ENCODE measurements around the gene ELL. TPM values are rescaled to one million over a fixed set of nuclear protein-coding genes. Genes with fewer than 3 reads are reported as not detected.

ELL gene
- total RNA-seq (2014; rRNA removed; shearing (Covaris generic)): 9.1 and 10.1 TPM in 2 replicates

DNA sequence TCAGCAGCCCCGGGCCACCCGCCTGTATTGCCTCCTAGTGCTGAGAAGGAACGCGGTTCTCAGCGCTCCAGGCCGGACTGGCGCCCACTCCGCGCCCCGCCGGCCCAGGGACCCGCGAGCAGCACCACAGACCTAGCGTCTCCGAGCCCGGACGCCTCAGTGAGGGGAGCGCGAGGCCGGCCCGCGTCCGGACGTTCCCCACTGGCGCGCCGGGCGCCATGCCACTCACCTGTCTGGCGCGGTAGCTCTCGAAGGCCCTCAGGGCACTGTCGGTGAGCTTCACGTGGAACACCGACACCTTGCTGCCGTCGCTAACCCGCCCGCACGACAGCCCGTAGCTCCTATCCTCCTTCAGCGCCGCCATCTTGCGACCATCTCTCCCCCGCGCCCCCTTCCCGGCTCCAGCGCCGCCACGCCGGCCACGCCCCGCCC is at the start of gene ELL:
Gene ELL (minus strand): TSS at position 379 of the 432 bp plus-strand sequence. CDS start 15 bp downstream, at position 364.
- H3K27me3 ChIP-seq: no peaks in the 10 kb centered on the region
- H3K9me3 ChIP-seq (replicated peaks): no peaks in the 10 kb centered on the region
- peak within 1 kb of the TSS; percentile 79 for H3K4me3 ChIP-seq
- H3K27ac ChIP-seq: peak within 1 kb of the TSS; percentile 30; the same call in 1 of the 2 replicates
- H3K4me1 ChIP-seq: peaks cover 3% of the 10 kb centered on the region; the same call in 1 of the 2 replicates
- H3K36me3 ChIP-seq: no peaks in the 10 kb centered on the region
- no peak for DNase-seq

DNA sequence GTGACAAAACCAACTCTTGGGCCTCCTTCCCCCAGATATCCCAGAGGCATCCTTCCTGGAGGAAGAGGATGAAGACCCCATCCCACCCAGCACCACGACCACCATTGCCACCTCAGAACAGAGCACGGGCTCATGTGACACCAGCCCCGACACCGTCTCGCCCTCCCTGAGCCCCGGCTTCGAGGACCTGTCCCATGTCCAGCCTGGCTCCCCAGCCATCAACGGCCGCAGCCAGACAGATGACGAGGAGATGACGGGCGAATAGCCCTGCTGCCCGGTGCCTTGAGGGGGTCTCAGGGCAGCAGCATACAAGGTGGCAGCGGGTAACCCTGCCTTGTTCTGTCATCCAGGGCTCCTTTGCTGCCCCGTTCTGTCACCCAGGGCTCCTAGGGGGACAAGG is 46.5 kb upstream of the ELL start:
- Histone ChIP-seq H3K36me3 (peaks cover 26% of the 10 kb centered on the region), H3K4me3 (no peak overlapping the region)

DNA sequence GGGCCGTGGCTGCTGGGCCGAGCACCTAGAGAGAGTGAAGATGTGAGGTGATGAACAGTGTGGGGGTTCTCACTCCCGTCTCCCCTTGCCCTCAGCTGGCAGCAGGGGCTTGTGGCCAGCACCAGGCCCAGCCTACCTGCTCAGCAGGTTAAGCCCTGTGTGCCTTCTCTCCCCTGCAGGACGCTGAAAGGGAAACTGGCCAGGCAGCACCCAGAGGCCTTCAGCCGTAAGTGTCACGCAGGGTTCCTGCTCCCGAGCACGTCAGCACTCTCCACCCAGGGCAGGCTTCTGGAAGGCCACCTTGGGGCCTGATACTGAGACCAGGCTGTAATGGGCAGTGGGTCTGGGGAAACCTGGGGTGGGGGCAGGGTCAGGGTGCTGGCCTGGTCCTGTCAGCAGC is 45.1 kb upstream of the ELL start:
- DNase-seq: no peak

More for the DNA sequence above, 46.5 kb upstream of the ELL start:
- no peak for DNase-seq
- H3K27ac ChIP-seq: no peak overlapping the region
- no peaks in the 10 kb centered on the region for H3K9me3 ChIP-seq (replicated peaks)
- peaks cover 9% of the 10 kb centered on the region for H3K4me1 ChIP-seq
- H3K27me3 ChIP-seq: no peaks in the 10 kb centered on the region

DNA sequence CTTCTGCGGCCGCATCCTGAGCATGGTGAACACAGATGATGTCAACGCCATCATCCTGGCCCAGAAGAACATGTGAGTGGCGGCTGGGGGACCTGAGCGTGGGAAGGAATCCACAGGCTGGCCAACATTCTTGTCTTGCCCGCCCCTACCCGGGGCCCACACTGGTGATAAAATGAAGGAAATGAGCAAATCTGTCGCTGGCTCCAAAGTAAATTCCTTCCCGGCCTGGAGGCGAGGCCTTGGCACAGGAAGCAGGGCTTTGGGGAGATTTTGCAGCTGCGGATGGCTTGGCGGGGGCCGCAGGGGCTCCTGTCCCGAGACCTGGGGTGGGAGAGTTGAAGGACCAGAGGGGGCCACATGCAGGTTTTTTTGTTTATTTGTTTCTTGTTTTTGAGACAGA is 40.2 kb upstream of the ELL start:
- H3K27me3 ChIP-seq: no peaks in the 10 kb centered on the region
- no peak overlapping the region for H3K4me3 ChIP-seq
- no peaks in the 10 kb centered on the region for H3K9me3 ChIP-seq (replicated peaks)
- 0 out of 2 replicates have a peak, but pooled peaks cover 4% of the 10 kb centered on the region for H3K4me1 ChIP-seq
- H3K36me3 ChIP-seq: peaks cover 17% of the 10 kb centered on the region
- DNase-seq: no peak
- H3K27ac ChIP-seq: no peak overlapping the region

More for the DNA sequence above, 45.1 kb upstream of the ELL start:
- H3K27me3 ChIP-seq: no peaks in the 10 kb centered on the region
- H3K27ac ChIP-seq: no peak overlapping the region
- no peaks in the 10 kb centered on the region for H3K9me3 ChIP-seq (replicated peaks)
- H3K4me1 ChIP-seq: no peaks in the 10 kb centered on the region
- no peak overlapping the region for H3K4me3 ChIP-seq
- H3K36me3 ChIP-seq: peaks cover 19% of the 10 kb centered on the region

DNA sequence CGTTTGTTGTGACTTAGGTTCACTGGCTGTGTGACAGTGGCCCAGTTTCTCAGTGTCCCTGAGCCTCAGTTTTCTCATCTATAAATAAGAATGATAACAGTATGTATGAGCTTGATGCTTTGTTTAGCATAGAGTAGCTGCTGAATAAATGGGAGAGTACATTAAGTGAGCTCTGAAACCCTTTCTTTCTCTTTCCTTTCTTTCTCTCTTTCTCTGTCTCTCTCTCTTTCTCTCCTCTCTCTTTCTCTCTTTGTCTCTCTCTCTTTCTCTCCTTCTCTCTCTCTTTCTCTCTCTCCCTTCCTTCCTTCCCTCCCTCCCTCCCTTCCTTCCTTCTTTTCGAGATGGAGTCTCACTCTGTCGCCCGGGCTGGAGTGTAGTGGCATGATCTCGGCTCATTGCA is 37.8 kb upstream of the ELL start:
- Histone ChIP-seq H3K4me3 (no peak overlapping the region), H3K27me3 (peaks cover 4% of the 10 kb centered on the region; the same call in 1 of the 2 replicates), H3K27ac (no peak overlapping the region), H3K9me3 (replicated peaks) (no peaks in the 10 kb centered on the region), H3K4me1 (0 out of 2 replicates have a peak, but pooled peaks cover 4% of the 10 kb centered on the region), H3K36me3 (peaks cover 7% of the 10 kb centered on the region)
- DNase-seq: no peak

DNA sequence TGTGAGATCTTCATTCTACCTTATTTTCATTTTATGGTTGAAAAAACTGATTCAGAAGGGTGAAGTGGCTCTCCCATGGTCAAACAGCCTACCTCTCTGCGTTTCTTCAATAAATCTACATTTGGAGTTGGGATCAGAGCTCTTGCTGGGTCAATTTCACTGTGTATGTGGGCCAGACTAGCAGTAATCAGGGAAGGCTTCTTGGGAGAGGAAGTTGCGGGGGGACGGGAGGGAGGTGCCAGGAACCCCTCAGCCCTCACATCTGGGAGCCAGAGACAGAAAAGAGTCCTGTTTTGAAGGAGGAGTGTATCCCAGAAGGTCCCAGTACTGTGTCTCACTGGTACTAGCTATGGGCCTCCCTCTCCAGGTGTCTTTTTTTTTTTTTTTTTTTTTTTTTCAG is 36.7 kb upstream of the ELL start:
- H3K4me3 ChIP-seq: peak overlapping the region; percentile 65
- H3K4me1 ChIP-seq: 0 out of 2 replicates have a peak, but pooled peaks cover 4% of the 10 kb centered on the region
- no peak for DNase-seq
- H3K36me3 ChIP-seq: no peaks in the 10 kb centered on the region; the same call in 1 of the 2 replicates
- peaks cover 9% of the 10 kb centered on the region; the same call in 1 of the 2 replicates for H3K27me3 ChIP-seq
- H3K27ac ChIP-seq: no peak overlapping the region
- no peaks in the 10 kb centered on the region for H3K9me3 ChIP-seq (replicated peaks)

DNA sequence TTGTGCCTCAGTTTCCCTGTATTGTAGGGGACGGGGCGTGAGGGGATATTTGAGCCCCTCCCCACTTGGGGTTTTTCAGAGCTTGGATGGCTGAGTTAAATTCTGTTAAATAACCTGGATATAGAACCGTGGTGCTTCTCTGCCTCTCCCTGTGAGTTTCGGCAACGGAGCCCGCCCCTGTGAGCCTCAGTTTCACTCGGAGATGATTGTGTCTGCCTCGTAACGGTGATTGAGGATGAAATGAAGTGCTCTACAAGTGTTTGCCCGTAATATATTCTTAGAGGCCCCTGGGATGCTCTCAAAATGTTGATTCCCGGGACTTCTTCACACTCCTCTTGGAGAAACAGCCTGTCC is 36.3 kb upstream of the ELL start:
- no peak for DNase-seq
- Histone ChIP-seq H3K4me1 (0 out of 2 replicates have a peak, but pooled peaks cover 4% of the 10 kb centered on the region), H3K9me3 (replicated peaks) (no peaks in the 10 kb centered on the region)

DNA sequence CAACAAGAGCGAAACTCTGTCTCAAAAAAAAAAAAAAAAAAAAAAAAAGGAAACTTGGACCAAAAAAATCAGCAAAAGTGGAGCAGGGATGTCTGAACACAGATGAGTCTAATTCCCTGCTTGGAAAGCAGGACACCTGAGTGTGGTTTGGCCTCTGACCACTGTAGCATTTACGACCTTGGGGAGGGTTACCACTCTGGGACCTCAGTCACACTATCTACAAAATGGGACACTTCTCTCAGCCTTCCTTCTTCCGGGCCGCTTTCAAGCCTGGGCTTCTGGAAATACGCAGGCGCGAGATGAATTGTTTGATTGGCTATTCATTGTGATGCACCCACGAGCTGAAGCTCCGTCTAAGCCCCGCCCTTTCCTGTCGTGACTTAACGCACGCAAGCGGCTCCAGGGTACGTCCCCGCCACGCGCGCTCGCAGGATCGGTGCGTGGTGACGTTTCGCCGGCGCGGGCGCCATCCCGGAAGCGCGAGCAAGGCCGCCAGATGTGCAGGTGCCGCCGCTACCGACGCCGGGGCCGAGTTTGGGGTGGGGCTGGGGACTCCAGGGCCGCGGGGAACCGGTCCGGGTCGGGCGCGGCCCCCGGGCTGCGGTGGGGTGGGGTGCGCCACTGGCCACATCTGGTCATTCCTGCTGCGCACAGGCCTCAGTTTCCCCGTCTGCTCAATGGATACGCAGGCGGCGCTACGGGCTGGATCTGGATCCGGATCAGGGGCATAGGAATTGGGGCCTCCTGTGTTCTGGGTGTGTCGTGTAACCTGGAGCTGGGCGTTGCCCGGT is 35.7 kb upstream of the ELL start, which contains the start of gene KXD1:
Gene KXD1 (plus strand): TSS at position 460 of the 791 bp plus-strand sequence. CDS start 4,187 bp downstream, outside the sequence.
- DNase-seq: peak; percentile 98 to 99
- no peak within 1 kb of the TSS for H3K27ac ChIP-seq
- H3K36me3 ChIP-seq: no peaks in the 10 kb centered on the region
- H3K4me3 ChIP-seq: peak within 1 kb of the TSS; percentile 65
- no peaks in the 10 kb centered on the region for H3K9me3 ChIP-seq (replicated peaks)
- peaks cover 16% of the 10 kb centered on the region; the same call in 1 of the 2 replicates for H3K27me3 ChIP-seq
- H3K4me1 ChIP-seq: 0 out of 2 replicates have a peak, but pooled peaks cover 4% of the 10 kb centered on the region

More for the DNA sequence above, 36.3 kb upstream of the ELL start:
- Histone ChIP-seq H3K27me3 (peaks cover 13% of the 10 kb centered on the region; the same call in 1 of the 2 replicates), H3K4me3 (peak overlapping the region; percentile 65), H3K27ac (no peak overlapping the region), H3K36me3 (no peaks in the 10 kb centered on the region; the same call in 1 of the 2 replicates)

DNA sequence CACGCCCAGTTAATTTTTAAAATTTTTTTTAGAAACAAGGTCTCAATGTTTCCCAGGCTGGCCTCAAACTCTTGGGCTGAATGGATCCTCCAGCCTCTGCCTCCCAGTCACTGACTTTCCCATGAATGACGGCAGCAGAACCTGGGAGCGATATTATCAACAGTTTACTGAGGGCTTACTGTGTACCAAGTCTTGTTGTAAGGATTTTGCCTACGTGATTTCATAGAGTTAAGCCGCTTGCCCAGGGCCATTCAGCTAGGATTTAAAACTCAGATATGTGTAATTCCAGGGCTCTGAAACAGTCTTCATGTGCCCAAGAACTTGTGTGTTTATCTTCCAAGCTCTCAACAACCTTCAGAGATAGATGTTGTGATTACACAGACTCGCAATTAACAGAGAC is 29.8 kb upstream of the ELL start:
- Histone ChIP-seq H3K27ac (no peak overlapping the region), H3K9me3 (replicated peaks) (no peaks in the 10 kb centered on the region), H3K4me1 (0 out of 2 replicates have a peak, but pooled peaks cover 3% of the 10 kb centered on the region), H3K27me3 (peaks cover 24% of the 10 kb centered on the region; the same call in 1 of the 2 replicates), H3K36me3 (no peaks in the 10 kb centered on the region), H3K4me3 (no peak overlapping the region)
- DNase-seq: peak in 1 of 2 experiments; percentile 19

DNA sequence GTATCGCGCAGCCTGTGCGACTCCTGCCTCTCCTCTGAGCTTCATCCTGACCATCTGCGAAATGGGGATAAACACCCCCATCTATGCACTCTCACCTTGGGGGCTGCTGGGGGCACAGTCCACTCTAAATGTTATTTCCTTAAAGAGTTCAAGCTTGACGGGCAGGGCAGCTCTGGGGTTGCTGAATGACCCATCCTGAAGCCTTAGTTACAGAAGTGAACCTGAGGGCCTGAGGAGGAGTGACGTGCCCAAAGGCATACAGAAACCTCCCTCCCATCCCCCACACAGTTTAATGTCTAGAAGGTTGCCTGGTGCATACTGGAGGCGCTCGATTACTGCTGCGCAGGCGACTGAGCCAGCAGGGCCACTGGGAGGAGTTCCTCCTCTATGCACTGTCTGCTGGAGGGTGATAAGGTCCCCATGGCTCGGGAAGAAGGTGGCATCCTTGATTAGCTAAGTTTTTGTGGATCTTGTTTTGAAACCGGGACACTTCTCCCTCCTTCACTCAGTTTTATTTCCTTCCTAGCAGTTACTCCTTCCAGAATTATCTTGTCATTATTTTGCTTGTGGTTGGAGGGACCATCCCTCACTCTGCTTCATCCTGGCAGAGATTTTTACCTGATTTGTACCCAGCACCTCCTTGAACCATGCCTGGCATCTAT is 22.1 kb upstream of the ELL start:
- Histone ChIP-seq H3K27me3 (no peaks in the 10 kb centered on the region), H3K4me1 (0 out of 2 replicates have a peak, but pooled peaks cover 5% of the 10 kb centered on the region), H3K4me3 (peak overlapping the region; percentile 25; the same call in 1 of the 2 replicates), H3K9me3 (replicated peaks) (no peaks in the 10 kb centered on the region), H3K27ac (no peak overlapping the region), H3K36me3 (0 out of 2 replicates have a peak, but pooled peaks cover 2% of the 10 kb centered on the region)
- DNase-seq: peak; percentile 43 to 51

DNA sequence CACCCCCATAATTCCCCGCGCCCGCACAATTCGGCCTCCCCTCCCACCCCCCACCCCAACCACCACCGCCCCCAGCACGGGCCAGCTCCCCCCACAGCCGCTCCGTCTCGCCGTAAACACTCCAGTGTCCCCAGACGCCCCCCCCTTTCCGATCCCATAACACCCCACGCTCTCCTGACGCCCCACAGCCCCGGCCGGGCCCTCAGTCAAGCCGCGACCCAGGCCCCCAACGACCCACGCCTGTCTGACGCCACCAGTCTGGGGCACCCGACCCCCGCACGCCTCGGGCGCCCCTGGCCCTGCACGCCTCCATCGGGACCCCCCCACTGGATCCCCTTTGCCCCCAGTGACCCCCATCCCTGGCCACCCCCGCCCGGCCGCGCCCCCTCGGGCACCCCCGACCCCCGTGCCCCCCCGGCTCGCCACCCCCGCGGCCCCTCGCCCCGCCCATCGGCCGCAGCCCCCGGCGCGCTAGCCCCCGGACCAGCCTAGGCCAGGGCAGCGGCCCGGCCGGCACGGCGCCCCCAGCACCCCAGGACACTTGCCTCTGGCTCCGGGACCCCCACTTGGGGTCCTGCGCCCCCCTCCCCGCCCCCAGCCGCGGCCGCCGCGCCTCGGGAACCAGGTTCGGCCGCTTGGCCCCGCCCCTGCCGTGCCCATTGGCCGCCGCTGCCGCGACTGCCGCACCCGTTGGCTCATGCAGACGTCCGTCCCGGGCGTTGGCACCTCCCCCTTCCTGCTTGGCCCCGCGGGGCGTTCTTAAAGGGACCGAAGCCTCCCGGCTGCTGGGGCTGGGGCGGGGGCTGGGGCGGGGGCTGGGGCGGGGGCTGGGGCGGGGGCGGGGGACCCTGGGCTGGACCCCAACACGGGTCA is 21.3 kb upstream of the ELL start, which contains the start of gene FKBP8:
Gene FKBP8 (minus strand): TSS at position 633 of the 873 bp plus-strand sequence. CDS start 1,603 bp downstream, outside the sequence.
- Histone ChIP-seq H3K27me3 (no peaks in the 10 kb centered on the region), H3K4me3 (peak within 1 kb of the TSS; percentile 60), H3K4me1 (0 out of 2 replicates have a peak, but pooled peaks cover 5% of the 10 kb centered on the region), H3K27ac (no peak within 1 kb of the TSS), H3K9me3 (replicated peaks) (no peaks in the 10 kb centered on the region), H3K36me3 (0 out of 2 replicates have a peak, but pooled peaks cover 2% of the 10 kb centered on the region)
- DNase-seq: peak; percentile 89 to 91

DNA sequence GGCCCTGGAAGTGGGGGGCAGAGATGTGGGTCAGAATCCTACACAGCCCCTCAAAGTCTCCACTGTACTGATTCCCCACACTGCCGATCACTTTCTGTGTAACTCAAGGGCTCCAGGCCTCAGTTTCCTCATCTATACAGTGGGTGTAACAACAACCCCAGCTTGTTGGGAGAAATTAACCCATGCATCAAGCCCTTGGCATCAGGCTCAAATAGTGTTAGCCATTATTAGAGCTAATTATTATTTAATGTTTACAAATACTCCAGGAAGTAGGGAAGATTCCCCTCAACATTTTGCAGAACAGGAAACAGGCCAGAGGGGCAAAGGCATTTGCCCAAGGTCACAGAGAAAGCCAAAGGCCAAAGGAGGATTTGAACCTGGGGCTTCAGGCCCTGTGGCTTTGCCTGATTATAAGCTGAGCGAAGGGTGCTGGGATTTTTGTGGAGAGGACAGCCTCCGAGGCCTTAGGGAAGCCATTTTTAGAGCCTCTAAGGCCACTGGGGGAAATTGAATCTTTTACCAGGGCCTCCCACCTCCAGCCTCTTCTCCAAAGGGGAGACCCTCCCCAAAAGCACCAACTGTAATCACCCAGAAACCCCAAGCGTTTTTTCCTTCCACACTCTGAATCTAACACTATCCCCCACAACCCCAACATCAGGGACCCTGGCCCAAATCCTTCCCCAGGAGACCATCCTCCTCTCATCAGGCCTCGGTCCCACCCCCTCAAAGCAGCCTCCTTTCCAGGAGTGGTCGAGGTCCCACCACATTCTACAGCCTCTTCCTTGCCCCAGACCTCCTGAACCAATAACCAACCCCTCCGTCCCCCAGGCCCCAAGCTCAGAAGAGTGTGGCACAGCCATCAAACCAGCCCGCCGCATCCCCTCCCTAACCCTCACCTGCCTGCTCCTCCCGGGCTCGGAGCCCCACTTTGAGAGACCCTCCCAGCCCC is 20.4 kb upstream of the ELL start:
- Histone ChIP-seq H3K9me3 (replicated peaks) (no peaks in the 10 kb centered on the region), H3K27ac (no peak overlapping the region), H3K27me3 (no peaks in the 10 kb centered on the region), H3K4me1 (0 out of 2 replicates have a peak, but pooled peaks cover 5% of the 10 kb centered on the region), H3K36me3 (0 out of 2 replicates have a peak, but pooled peaks cover 2% of the 10 kb centered on the region), H3K4me3 (peak overlapping the region; percentile 60)
- DNase-seq: peak in 1 of 2 experiments; percentile 29
